HG03520 (cell line): ENCODE results near the gene CA6.
"Not testable (repeated sequence)": the region's sequence is repeated elsewhere in the genome, so short reads cannot be mapped to it uniquely, and the experiment has no call there.

Experiments used
- ATAC-seq: cut with Tn5 transposase; IDR thresholded peaks from one replicate; pipeline ENCODE4 v1.9.1; 2021; ENCODE audit warnings: mild to moderate bottlenecking, moderate library complexity; ENCODE audit not compliant: unreplicated experiment

CA6 gene

GRCh38 chr1:9004031-9004699 is 58.5 kb downstream of the CA6 start:
- ATAC-seq: no peak

GRCh38 chr1:9004700-9005394 is 59.2 kb downstream of the CA6 start:
- ATAC-seq: no peak

DNA sequence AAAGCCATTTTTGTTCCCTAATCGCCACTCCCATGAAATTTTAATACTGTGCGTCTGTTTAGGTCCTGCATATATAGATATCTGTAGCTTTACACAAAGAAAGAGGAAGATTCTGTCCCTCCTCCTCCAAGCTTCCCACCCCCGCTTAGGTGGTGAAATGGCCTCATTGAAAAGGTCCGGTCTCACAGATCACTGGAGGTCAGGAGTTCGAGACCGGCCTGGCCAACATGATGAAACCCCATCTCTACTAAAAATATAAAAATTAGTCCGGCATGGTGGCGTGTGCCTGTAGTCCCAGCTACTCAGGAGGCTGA is 59.7 kb downstream of the CA6 start:
- ATAC-seq: no peak

GRCh38 chr1:9006956-9007615 is 61.4 kb downstream of the CA6 start:
- no peak for ATAC-seq

DNA sequence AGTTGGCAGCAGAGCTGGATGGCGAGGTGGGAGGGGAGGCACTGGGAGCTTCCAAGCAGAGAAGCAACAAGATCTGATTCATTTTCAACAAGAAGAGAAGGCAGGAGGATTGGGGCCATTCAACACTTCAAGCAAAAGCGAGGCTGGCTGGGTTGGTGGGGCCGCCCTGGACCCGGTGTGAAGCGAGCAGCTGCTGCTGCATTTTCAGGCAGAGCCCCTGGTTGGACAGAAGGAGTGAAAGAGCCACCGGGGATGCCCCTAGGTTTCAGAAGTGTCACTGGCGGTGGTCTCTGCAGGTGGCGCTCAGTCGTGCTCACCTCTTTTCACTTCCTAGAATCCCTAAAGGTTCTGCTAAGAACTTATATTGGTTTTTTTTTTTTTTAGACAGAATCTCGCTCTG is 62.6 kb downstream of the CA6 start:
- ATAC-seq: no peak

GRCh38 chr1:9009438-9010370 is 64.0 kb downstream of the CA6 start:
- no peak for ATAC-seq

DNA sequence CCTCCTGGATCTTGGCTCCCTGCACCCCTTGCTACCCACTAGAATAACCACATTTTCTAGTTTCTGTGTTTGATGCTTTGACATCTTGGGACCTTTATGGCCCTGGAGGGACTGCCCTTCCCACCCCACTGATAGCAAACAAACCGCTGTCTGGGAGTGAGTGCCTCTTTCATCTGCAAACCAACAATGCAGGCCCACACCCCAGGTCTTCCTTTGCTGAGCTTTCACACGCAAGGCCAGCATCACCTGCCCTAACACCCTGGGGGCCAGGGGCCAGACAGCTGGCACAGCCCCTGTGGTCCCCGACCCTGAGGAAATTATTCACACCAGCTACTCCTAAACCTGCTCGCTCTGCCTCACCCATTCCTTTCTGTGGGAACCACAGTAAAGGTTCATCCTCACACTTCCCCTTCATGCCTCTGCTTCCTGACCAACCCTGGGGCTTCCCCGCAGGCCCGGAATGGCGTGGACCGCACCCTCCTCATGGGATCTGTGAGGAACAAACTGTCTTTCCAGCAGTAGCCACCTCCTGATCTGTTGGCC is 65.2 kb downstream of the CA6 start:
- no peak for ATAC-seq

GRCh38 chr1:9013819-9014218 is 68.2 kb downstream of the CA6 start:
- ATAC-seq: no peak

- ATAC-seq: no peak
Observed at GRCh38 chr1:9014475-9015375, 69.1 kb downstream of the CA6 start.

GRCh38 chr1:9016455-9016854 is 70.8 kb downstream of the CA6 start:
- ATAC-seq: no peak

DNA sequence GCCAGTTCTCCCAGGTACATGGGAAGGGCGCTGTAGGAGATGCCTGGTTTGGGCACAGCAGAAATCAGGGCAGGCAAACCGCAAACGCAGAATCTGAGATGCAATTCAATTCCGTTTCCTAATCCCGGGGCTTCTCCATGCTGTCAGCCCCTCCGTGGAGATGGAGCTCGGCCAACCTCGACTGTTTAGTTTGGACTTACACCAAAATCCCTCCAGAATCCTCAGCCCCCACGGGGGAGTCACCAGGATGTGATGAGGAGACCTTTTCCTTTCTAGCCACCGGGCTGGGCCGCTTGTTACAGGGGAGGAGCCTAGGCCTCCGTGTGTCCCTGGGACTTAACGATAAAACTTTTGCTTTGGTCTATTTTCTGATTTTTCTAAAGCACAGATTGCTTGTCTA is 72.7 kb downstream of the CA6 start:
- ATAC-seq: no peak

DNA sequence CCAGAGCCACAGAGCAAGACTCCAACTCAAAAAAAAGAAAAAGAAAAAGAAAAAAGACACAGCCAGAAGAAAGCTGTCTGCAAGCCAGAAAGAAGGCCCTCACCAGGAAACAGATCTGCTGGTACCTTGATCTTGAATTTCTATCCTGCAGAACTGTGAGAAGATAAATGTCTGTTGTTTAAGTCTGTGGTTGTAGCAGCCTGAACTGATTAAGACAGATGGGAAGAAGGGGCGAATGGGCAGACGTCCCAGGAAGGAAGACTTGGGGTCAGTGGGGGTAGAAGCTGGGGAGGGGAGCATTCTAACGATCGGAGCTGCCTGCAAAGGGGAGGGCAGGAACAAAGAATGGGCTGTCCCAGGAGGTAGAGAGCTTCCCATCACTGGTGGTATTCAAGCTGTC is 74.2 kb downstream of the CA6 start:
- ATAC-seq: no peak

DNA sequence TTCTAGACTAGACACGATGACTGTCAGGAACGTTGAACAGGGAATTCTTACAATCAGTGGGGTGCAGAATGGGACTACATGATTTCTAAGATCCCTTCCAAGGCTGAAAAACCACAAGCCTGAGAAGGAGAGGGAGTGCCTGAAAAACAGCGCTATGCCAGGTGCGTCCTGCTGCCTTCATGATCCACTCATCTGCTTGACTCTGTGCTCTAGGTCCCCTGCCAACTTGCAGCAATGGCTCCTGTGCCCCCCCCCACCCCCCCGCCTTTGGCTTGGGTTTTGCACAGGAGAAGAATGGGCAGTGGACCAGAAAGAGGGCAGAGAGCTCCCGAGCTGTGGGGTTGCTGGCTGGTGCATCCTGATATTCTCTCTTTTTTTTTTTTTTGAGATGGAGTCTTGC is 74.6 kb downstream of the CA6 start:
- no peak for ATAC-seq

DNA sequence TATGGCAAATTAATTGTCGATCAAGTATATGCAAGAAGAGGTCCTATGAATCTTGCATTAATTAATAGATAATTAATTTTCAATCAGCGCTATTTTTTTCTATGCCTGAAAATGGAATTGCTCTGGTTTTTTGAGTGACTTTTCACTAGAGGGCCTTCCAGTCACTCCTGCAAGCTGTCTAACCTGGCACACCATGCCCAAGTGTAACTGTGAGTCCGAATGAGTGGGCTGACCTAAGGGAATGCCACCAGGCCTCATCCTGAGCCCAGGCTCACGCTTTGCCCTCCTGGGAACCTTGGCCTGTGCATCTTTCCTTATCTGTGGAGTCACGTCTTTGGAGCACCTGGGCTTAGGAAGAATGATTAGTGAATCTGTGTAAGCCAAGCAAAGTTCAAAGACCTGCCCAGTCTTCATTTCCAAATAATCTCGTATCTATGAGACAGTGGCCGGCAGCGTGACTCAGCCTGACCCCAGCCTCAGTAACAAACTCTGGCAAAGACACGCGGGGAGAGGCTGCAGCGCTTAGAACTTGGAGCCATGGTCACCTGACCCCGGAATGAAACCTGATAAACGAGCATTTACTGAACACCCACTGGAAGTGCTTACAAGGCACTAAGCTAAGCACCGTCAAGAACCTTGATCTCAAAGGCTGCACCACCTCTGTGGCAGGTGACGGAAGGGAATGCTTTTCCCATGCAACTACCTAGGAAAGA is 76.5 kb downstream of the CA6 start:
- not testable (repeated sequence) for ATAC-seq

GRCh38 chr1:9022773-9023172 is 77.1 kb downstream of the CA6 start:
- ATAC-seq: no peak
